HG03521 (cell line): Measurements from ENCODE around the gene ZNF891.

Experiments
- ATAC-seq: cut with Tn5 transposase; IDR thresholded peaks from one replicate; pipeline ENCODE4 v1.9.1; 2021; ENCODE audit warnings: mild to moderate bottlenecking, moderate library complexity; ENCODE audit not compliant: unreplicated experiment

Gene ZNF891

DNA sequence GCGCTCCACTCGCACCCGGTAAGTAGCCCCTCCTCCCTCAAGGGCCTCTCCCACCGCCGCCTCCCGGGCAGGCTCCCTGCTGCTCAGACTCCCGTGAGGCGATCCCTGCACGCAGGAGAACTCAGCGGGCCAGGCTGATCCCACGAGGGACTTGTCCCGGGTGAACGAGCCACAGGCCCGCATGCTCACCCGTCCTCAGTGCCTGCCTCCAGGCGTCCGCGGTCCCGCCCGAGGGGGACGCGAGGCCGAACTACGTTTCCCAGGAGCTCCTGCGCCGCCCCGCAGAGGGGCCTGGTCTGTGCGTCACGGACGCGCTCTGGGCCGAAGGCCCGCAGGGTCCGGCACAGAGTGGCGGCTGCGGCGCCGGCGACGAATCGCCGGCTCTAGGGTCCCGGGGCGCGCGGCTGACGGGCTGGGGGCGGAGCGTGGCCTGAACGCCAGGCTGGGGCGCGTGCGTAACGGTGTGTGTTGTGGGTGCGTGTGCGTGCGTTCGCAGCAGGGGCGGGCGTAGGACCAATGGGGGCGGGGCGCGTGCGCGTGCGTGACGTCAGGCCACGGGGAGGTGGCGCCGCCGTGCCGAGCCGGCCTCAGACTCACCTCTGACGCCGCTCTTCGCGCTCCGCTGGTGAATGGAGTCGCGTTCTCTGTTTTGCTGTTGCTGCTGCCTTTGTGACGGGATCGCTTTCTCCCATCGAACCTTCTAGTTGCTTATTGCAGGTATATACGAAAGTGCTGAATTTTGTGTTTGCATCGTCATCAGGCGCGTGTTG, at the start of gene ZNF891, which contains the start of gene ZNF10:
TSS of gene ZNF891 (minus strand) at position 237 of the 770 bp plus-strand sequence. CDS start 8,356 bp downstream, outside the sequence.
TSS of gene ZNF10 (plus strand) at position 590 of the 770 bp plus-strand sequence. CDS start 13,866 bp downstream, outside the sequence.
- peak; percentile 92 for ATAC-seq

DNA sequence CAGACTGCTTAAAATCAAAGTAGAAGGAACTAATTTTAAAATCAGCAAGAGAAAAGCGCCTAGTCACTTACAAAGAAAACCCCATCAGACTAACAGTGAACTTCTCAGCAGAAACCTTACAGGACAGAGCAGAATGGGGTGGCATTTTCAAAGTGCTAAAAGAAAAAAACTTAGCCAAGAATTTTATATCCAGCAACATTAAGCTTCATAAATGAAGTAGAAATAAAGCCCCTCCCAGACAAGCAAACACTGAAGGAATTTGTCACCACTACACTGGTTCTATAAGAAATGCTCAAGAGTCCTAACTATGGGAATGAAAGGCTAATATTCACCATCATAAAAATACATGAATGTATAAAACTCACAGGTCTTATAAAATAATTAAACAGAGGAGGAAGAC, 44.8 kb upstream of the ZNF891 start:
- no peak for ATAC-seq

DNA sequence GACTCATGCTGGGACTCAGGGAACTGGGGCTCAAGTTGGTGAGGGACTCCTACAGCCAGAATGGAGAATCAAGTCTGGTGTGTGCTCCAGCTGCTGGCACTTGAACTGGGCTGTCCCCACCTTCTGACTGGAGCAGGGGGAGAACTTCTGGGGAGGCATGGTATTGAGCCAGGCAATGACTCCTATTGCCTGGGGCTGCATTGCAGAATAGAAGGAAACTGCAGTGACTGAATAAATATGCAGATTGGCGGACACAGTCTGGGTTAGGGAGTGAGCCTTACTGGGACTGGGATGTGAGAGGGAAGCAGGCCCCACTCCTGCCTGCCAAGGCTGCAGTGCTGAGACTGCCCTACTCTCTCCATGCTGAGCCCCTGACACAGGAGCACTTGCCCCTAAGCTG, 42.4 kb upstream of the ZNF891 start:
- no peak for ATAC-seq

DNA sequence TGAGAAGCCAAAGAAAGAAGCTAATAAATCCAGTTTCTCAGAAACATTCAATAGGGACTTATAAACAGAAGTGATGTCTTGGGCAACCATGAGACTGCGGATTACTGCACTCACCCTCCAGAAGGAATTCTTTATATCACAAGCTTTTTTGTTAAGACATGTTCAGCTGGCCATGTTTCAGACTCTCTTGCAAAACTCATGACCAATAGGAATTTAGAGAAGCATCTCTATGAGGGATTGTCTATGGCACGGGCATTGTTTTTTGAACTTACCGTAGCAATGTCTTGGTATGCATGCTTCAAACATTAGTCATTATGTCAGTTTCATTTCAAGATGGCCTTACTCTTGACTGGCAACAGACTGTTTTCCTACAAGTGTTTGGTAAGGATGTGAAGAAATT, 35.7 kb upstream of the ZNF891 start:
- no peak for ATAC-seq

DNA sequence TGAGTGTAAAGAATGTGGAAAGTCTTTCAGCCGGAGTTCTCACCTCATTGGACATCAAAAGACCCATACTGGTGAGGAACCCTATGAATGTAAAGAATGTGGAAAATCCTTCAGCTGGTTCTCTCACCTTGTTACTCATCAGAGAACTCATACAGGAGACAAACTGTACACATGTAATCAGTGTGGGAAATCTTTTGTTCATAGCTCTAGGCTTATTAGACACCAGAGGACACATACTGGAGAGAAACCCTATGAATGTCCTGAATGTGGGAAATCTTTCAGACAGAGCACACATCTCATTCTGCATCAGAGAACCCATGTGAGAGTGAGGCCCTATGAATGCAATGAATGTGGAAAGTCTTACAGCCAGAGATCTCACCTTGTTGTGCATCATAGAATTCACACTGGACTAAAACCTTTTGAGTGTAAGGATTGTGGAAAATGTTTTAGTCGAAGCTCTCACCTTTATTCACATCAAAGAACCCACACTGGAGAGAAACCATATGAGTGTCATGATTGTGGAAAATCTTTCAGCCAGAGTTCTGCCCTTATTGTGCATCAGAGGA, 26.1 kb upstream of the ZNF891 start:
- ATAC-seq: no peak

DNA sequence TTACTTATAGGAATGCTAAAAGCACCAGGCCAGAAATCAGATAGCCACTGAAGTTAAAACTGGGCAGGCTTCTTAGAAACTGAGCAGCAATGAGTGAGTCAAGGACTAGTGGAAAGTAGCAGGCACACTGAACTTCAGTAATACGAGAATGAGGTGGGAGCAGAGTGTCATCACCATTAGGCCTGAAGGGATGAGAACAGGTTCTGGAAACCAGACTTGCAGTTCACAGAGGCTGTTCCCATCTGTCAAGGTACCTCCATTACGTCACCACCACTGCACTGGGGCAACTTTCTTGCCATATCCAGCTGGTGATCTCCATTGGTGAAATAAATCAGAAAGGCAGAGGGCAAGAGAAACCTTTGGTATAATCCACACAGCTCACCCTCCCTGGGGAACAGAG, 15.9 kb upstream of the ZNF891 start:
- no peak for ATAC-seq

DNA sequence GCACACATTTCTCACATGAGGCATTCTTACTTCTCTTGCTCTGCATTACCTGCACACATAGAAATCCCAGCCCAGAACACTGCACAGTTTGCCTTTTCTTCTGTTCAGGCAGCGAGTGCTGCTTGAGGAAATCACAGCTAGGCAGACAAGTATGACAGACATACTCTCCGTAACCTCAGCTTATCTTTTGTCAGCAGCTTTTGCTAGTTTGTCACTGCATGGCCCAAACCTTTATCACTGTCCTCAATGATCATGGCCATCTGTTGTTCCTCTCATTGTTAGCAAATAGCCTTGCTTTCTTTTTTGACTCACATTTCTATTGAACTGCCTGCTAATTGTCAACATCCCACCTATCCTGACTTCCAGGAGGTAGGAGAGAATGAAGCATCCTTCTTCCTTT, 5.7 kb upstream of the ZNF891 start:
- no peak for ATAC-seq

DNA sequence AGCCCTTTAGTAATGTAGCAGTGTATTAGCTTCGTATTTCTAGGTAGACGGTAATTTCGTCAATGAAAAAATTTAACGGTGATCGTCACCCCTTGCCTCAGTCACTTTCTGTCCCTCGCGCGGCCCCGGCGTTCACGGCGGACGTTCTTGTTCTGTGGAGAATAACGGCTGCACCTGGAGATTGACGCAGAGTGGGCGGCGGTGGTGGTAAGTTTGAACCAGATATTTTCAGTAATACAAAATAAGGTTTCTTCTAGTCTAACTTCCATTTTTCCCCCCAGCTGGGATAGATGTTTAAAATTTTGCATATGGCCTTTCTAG, 694 bp upstream of the ZNF891 start:
- no peak for ATAC-seq

DNA sequence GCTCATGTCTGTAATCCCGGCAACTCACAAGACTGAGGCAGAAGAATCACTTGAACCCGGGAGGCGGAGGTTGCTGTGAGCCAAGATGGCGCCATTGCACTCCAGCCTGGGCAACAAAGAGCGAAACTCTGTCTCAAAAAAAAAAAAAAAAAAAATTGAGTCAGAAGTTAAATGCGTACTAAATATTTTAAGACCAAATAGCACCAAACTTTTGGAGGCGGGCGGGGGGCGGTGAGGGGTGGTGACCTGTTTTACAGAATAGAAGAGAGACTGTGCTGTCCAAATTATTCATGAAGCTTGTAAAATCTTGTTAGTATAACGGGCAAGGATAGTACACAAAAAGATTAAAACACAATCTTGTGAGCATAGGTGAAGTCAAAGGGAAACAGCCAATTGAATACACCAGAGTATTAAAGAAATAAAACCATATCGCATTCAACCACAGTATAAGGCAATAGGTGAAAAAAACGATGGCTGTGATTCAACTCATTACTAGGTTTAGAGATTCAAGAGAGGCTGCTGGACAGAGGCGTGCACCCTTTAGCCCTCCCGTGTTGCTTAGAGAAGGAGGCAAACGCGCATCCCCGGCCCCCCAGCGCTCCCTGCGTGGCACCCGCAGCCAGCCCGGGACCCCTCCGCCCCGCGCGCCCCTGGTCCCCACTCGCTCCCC, 571 bp downstream of the ZNF891 start:
- no peak for ATAC-seq

DNA sequence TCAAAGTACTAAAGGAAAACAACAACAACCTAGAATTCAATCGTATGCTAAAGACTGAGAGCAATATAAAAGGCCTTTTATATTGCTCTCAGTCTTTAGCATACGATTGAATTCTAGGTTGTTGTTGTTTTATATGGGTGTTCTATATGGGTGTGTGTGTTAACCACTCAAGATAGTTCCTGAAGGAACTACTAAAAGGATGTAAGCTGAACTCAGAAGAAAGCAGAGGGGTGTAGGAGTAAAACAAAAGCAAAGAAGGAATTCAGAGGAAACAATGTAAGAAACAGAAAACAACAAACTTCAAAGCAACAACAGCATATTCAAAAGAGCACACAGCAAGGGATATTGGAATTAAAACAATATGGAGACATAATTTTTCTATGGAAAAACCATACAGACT, 5.4 kb downstream of the ZNF891 start:
- no peak for ATAC-seq

DNA sequence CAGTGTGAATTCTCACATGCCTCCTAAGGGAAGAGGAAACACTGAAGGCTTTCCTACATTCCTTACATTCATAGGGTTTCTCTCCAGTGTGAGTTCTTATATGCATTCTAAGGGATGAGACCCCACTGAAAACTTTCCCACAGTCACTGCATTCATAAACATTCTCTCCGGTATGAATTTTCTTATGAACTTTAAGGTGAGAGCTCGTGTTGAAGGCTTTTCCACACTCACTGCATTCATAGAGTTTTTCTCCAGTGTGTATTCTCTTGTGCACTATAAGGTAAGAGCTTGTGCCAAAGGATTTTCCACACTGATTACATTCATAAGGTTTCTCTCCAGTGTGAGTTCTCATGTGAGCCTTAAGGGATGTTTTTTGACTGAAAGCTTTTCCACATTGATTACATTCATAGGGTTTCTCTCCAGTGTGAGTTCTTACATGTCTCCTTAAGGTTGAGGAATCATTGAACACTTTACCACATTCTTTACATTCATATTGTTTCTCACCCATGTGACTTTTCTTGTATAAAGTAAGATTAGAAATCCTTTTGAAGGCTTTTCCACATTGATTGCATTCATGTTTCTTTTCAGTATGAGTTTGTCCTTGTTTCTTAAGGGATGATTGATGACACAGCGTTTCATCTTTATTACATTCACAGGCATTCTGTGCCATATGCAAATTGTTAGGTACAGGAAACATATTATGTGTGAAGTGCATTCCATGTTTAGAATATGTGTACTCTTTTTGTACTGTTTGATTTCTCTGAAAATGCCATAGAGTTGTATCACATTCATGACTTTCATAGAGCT, 9.5 kb downstream of the ZNF891 start:
- no peak for ATAC-seq

DNA sequence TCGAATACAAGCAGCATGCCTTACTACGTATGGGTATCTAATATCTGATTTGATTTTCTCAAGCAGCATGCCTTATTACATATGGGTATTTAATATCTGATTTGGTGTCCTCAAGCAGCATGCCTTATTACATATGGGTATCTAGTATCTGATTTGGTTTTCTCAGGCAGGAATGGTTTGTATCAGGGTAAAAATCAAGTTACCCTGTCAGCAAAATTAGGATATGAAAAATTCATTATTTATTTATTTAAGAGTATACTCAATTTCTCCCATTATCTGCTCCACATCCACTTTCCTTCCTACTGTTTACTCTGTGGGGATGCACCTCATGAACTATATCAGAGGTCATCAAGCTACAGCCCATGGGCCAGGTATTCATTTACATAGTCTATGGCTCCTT, 21.9 kb downstream of the ZNF891 start:
- no peak for ATAC-seq

DNA sequence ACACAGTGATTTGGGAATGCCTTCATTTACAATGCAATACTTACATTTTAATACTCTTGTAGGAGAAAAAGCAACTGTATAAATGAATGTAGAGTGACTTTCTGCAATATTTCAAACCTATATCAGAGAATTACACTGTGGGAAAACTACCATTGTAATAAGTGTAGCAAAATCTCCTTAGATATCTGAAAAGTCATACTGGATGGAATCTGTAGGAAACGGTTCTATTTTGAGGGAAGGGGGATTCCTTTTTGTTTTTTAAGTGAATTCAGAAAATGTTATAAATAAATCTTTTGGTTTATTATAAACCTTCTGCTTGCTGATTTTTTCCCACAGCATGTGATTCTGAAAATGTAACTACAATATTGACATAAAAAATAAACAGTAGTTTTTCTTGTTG, 23.0 kb downstream of the ZNF891 start:
- ATAC-seq: no peak

DNA sequence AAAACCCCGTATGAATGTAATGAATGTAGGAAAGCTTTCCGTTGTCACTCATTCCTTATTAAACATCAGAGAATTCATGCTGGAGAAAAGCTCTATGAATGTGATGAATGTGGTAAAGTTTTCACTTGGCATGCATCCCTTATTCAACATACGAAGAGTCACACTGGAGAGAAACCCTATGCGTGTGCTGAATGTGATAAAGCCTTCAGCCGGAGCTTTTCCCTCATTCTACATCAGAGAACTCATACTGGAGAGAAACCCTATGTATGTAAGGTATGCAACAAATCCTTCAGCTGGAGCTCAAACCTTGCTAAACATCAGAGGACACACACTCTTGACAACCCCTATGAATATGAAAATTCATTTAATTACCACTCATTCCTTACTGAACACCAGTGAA, 23.8 kb downstream of the ZNF891 start:
- no peak for ATAC-seq

DNA sequence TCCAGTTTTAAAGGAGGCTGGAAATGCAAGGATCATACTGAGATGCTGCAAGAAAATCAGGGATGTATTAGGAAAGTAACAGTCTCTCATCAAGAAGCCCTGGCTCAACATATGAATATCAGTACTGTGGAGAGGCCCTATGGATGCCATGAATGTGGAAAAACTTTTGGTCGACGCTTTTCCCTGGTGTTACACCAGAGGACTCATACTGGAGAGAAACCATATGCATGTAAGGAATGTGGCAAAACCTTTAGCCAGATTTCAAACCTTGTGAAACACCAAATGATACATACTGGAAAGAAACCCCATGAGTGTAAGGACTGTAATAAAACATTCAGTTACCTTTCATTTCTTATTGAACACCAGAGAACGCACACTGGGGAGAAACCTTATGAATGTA, 24.5 kb downstream of the ZNF891 start:
- no peak for ATAC-seq

DNA sequence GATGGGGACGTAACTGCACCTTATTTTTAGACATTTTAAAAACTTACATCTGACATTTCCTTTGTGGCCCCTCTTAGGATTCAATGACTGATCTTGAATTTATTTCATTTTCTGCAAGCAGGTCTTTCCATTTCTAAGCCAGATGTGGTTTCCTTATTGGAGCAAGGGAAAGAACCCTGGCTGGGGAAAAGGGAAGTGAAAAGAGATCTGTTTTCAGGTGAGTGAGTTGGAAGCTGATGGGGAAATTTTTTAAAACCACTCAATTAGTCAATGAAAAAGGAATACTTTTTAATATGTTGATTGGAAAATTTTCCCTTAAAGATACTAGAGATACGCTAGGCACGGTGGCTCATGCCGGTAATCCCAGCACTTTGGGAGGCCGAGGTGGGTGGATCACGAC, 46.7 kb downstream of the ZNF891 start:
- no peak for ATAC-seq

DNA sequence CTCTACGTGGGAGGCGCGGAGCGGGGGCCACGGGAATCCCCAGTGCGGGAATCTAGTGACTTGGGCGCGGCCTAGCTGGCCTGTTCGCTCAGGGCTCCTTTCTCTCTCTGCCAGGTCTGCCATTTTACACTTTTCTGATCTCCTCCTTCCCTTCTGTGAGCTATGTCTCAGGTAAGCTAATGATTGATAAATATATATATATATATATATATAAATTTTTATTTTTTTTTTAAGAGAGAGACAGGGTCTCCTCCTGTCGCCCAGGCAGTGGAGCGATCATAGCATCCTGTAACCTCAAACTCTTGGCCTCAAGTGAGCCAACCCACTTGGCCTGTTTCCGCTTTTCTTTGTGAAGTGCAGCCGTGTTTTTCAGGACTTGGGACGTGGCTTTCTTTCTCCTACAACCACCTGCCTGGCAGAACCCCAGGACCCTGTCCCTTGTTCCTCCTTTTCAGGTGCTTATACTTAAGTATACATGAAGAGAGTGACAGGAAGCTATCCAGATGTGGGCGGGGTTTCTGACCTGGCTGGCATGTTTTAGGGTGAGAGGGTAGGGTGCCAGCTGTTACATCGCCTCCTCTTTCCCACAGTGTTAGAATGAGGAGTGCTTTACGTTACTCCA, 48.8 kb downstream of the ZNF891 start:
- ATAC-seq: no peak

DNA sequence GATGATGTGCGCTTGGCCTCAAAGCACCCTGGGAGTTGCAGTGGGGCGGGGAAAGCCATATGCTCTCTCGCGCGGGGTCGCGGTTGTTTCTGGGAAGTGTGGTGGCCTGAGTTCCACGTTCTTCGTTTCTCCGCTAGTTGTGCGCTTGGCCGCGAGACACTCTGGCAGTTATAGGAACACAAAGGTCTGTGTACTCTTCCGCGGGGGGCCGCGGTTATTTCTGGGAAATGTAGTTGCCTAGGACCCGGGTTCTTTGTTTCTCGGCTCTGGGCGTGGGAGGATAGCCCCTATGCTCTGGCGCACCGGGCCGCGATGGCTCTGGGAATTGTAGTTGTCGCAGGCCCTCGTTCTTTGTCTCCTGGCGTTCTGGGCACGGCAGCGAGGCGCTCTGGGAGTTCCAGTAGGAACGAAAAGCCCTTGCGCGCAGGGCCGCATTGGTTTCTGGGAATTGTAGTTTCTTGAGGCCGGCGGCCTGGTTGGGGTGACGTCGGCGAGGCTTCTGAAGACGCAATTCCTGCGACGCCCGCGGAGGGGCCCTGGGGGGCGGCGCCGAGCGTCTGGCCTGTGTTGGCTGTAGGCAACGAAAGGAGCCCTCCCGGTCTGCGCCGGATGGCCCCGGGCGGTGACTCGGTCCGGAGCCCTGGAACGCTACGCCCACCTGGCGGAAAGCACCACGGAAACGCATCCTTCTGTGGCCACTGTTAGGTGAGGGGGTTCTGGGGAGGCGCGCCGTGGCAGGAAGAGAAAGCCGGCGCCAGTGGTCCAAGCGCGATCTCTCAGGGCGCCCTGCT, 49.5 kb downstream of the ZNF891 start, which contains the start of gene ZNF140:
TSS of gene ZNF140 (plus strand) at position 556 of the 791 bp plus-strand sequence. CDS start 398 bp downstream, outside the sequence.
- ATAC-seq: peak; percentile 77

DNA sequence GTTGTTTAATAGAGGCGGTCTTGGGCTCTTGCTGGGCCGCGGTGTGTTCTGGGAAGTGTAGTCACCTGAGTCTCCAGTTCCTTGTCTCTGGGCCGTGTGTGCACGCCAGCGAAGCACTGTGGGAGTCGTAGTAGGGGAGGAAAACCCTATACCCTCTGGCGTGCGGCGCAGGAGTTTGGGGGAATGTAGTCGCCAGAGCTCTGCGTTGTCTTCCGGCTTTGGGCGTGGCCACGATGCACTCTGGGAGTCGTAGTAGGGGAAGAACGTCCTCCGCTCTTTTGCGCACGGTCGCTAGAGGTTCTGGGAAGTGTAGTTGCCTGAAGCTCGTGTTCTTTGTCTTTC, 50.1 kb downstream of the ZNF891 start:
- peak; percentile 68 for ATAC-seq

DNA sequence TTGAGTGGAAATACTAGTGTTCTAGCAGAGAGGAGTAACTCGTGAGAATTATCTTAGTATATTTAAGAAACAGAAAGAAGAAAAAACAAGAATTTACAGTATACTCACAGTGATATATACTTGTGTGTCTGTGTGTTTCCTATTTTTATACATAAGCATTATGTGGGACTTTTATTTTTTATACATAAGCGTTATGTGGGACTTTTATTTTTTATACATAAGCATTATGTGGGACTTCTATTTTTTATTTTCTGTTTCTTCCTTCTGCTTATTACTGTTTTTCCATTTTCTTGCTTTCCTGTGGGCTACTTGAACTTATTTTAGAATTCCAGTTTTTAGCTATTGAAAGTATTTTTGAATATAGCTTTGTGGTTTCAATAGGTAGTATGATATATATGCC, 56.2 kb downstream of the ZNF891 start:
- no peak for ATAC-seq
